SK-N-SH treated with all-trans-retinoic acid at 6 μM for 48 hours (cell line): Measurements from ENCODE around the gene TPK1.

Experiments
- ATAC-seq: fragments of 200-7000 bp; cut with Tn5 transposase; 3 replicates; pipeline ENCODE4 v1.9.1; 2020; ENCODE audit warnings: mild to moderate bottlenecking, moderate library complexity
- ARNTL ChIP-seq: fragments of 450-650 bp; formaldehyde crosslinking; IDR thresholded peaks from 2 replicates; pipeline ENCODE4 v1.5.0; 2020; ENCODE audit warnings: low read depth, mild to moderate bottlenecking, moderate library complexity, borderline replicate concordance
- CREB5 ChIP-seq: fragments of 250-450 bp; sonication (Bioruptor Pico); IDR thresholded peaks from 2 replicates; pipeline ENCODE4 v1.5.1; 2020; ENCODE audit warnings: low read depth, mild to moderate bottlenecking, moderate library complexity
- CSDC2 ChIP-seq: fragments of 250-450 bp; sonication (Bioruptor Pico); IDR thresholded peaks from 2 replicates; pipeline ENCODE4 v1.5.0; 2020; ENCODE audit warnings: mild to moderate bottlenecking, moderate library complexity
- ESRRG ChIP-seq: fragments of 250-450 bp; sonication (Bioruptor Pico); IDR thresholded peaks from 2 replicates; pipeline ENCODE4 v1.6.1; 2021; ENCODE audit warnings: mild to moderate bottlenecking
- GLIS3 ChIP-seq: fragments of 250-450 bp; sonication (Bioruptor Pico); IDR thresholded peaks from 2 replicates; pipeline ENCODE4 v1.5.0; 2020; ENCODE audit warnings: mild to moderate bottlenecking, moderate library complexity
- ISL1 ChIP-seq: fragments of 250-450 bp; sonication (Bioruptor Pico); IDR thresholded peaks from 2 replicates; pipeline ENCODE4 v2.1.2; 2022; ENCODE audit warnings: mild to moderate bottlenecking, moderate library complexity
- OSR1 ChIP-seq: fragments of 250-450 bp; sonication (Bioruptor Pico); IDR thresholded peaks from 2 replicates; pipeline ENCODE4 v1.8.0; 2022; ENCODE audit warnings: moderate library complexity, mild to moderate bottlenecking, inconsistent platforms
- PPARA ChIP-seq: fragments of 250-450 bp; sonication (Bioruptor Pico); IDR thresholded peaks from 2 replicates; pipeline ENCODE4 v1.5.0; 2020; ENCODE audit warnings: mild to moderate bottlenecking, borderline replicate concordance
- RARB ChIP-seq: fragments of 250-450 bp; sonication (Bioruptor Pico); IDR thresholded peaks from 2 replicates; pipeline ENCODE4 v1.8.0; 2021; ENCODE audit warnings: mild to moderate bottlenecking, moderate library complexity
- SNAI2 ChIP-seq: fragments of 250-450 bp; sonication (Bioruptor Pico); IDR thresholded peaks from 2 replicates; pipeline ENCODE4 v1.5.0; 2020; ENCODE audit warnings: mild to moderate bottlenecking, moderate library complexity
- TCF4 ChIP-seq: fragments of 250-450 bp; sonication (Bioruptor Pico); IDR thresholded peaks from 2 replicates; pipeline ENCODE4 v1.8.0; 2021; ENCODE audit warnings: mild to moderate bottlenecking, moderate library complexity, borderline replicate concordance
- TOX ChIP-seq: fragments of 250-450 bp; sonication (Bioruptor Pico); IDR thresholded peaks from 2 replicates; pipeline ENCODE4 v1.8.0; 2021; ENCODE audit warnings: mild to moderate bottlenecking, moderate library complexity, borderline replicate concordance
- ZC3H10 ChIP-seq: fragments of 250-450 bp; sonication (Bioruptor Pico); IDR thresholded peaks from 2 replicates; pipeline ENCODE4 v1.5.1; 2021; ENCODE audit warnings: mild to moderate bottlenecking, moderate library complexity
- ZFP3 ChIP-seq: fragments of 250-450 bp; sonication (Bioruptor Pico); IDR thresholded peaks from 2 replicates; pipeline ENCODE4 v1.5.0; 2020; ENCODE audit warnings: mild to moderate bottlenecking, moderate library complexity
- ZFP30 ChIP-seq: fragments of 450-650 bp; formaldehyde crosslinking; IDR thresholded peaks from 2 replicates; pipeline ENCODE4 v1.5.0; 2022; ENCODE audit warnings: mild to moderate bottlenecking, moderate library complexity
- ZNF565 ChIP-seq: fragments of 450-650 bp; formaldehyde crosslinking; conservative IDR thresholded peaks from 2 replicates; pipeline ENCODE4 v1.5.0; 2020; ENCODE audit warnings: low read depth, mild to moderate bottlenecking, moderate library complexity
- ZNF70 ChIP-seq: fragments of 450-650 bp; formaldehyde crosslinking; IDR thresholded peaks from 2 replicates; pipeline ENCODE4 v1.5.0; 2020; ENCODE audit warnings: mild to moderate bottlenecking, moderate library complexity
- ZNF8 ChIP-seq: fragments of 450-650 bp; formaldehyde crosslinking; IDR thresholded peaks from 2 replicates; pipeline ENCODE4 v1.5.0; 2020; ENCODE audit warnings: mild to moderate bottlenecking, moderate library complexity
- TF ChIP-seq, protein P1 (sequence below): fragments of 250-450 bp; sonication (Bioruptor Pico); IDR thresholded peaks from 2 replicates; pipeline ENCODE4 v1.5.1; 2021; ENCODE audit warnings: mild to moderate bottlenecking, moderate library complexity
- TF ChIP-seq, protein P2 (sequence below): fragments of 250-450 bp; sonication (Bioruptor Pico); IDR thresholded peaks from 2 replicates; pipeline ENCODE4 v1.8.0; 2021; ENCODE audit warnings: low read depth, mild to moderate bottlenecking, moderate library complexity, borderline replicate concordance

Gene TPK1

GRCh38 chr7:144656965-144657517 lies 178.8 kb downstream of the TPK1 start:
- TF ChIP-seq CSDC2 (CRISPR knock-in tag) = no peak
- TF ChIP-seq ISL1 (CRISPR knock-in tag) = no peak
- no peak for TF ChIP-seq SNAI2
- no peak for TF ChIP-seq TCF4 (CRISPR knock-in tag)
- TF ChIP-seq ZC3H10 = no peak
- no peak for TF ChIP-seq ZFP3 (CRISPR knock-in tag)
- no peak for TF ChIP-seq ZNF70
- no peak for TF ChIP-seq OSR1
- no peak for TF ChIP-seq ZFP30 (CRISPR knock-in tag)
- TF ChIP-seq, protein P1, sequence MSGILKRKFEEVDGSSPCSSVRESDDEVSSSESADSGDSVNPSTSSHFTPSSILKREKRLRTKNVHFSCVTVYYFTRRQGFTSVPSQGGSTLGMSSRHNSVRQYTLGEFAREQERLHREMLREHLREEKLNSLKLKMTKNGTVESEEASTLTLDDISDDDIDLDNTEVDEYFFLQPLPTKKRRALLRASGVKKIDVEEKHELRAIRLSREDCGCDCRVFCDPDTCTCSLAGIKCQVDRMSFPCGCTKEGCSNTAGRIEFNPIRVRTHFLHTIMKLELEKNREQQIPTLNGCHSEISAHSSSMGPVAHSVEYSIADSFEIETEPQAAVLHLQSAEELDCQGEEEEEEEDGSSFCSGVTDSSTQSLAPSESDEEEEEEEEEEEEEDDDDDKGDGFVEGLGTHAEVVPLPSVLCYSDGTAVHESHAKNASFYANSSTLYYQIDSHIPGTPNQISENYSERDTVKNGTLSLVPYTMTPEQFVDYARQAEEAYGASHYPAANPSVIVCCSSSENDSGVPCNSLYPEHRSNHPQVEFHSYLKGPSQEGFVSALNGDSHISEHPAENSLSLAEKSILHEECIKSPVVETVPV = no peak
- ATAC-seq = no peak

GRCh38 chr7:144653449-144653848 lies 182.4 kb downstream of the TPK1 start:
- ATAC-seq = no peak
- TF ChIP-seq TOX (CRISPR knock-in tag) (no peak), OSR1 (no peak), CSDC2 (CRISPR knock-in tag) (no peak), ARNTL (CRISPR knock-in tag) (no peak), ZNF8 (CRISPR knock-in tag) (no peak), ZFP30 (CRISPR knock-in tag) (no peak), ZNF565 (CRISPR knock-in tag) (no peak), SNAI2 (no peak), PPARA (CRISPR knock-in tag) (no peak), TCF4 (CRISPR knock-in tag) (no peak), CREB5 (no peak), ISL1 (CRISPR knock-in tag) (no peak), ZFP3 (CRISPR knock-in tag) (no peak)
- TF ChIP-seq, protein P2, sequence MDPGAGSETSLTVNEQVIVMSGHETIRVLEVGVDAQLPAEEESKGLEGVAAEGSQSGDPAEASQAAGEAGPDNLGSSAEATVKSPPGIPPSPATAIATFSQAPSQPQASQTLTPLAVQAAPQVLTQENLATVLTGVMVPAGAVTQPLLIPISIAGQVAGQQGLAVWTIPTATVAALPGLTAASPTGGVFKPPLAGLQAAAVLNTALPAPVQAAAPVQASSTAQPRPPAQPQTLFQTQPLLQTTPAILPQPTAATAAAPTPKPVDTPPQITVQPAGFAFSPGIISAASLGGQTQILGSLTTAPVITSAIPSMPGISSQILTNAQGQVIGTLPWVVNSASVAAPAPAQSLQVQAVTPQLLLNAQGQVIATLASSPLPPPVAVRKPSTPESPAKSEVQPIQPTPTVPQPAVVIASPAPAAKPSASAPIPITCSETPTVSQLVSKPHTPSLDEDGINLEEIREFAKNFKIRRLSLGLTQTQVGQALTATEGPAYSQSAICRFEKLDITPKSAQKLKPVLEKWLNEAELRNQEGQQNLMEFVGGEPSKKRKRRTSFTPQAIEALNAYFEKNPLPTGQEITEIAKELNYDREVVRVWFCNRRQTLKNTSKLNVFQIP (CRISPR knock-in tag) = no peak
- TF ChIP-seq, protein P1 = no peak

DNA sequence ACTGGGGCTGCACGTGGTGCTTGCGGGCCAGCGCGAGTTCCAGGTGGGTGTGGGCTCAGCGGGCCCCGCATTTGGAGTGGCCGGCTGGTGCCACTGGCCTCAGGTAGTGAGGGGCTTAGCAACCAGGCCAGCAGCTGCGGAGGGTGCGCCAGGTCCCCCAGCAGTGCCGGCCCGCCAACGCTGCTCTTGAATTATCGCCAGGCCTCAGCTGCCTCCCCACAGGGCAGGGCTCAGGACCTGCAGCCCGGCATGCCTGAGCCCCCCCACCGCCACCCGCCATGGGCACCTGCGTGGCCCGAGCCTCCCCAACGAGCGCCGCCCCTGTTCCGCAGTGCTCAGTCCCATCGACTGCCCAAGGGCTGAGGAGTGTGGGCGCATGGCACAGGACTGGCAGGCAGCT lies 185.4 kb downstream of the TPK1 start:
- no peak for ATAC-seq
- TF ChIP-seq ZNF565 (CRISPR knock-in tag) = no peak
- TF ChIP-seq CSDC2 (CRISPR knock-in tag) = no peak
- no peak for TF ChIP-seq ARNTL (CRISPR knock-in tag)

- no peak for ATAC-seq
- TF ChIP-seq ZFP3 (CRISPR knock-in tag) = no peak
- TF ChIP-seq PPARA (CRISPR knock-in tag) = no peak
- TF ChIP-seq ZFP30 (CRISPR knock-in tag) = no peak
- TF ChIP-seq ARNTL (CRISPR knock-in tag) = no peak
- TF ChIP-seq TCF4 (CRISPR knock-in tag) = no peak
- TF ChIP-seq RARB (CRISPR knock-in tag) = no peak
- no peak for TF ChIP-seq OSR1
- TF ChIP-seq ESRRG = no peak
- no peak for TF ChIP-seq ZNF565 (CRISPR knock-in tag)
- TF ChIP-seq, protein P2 (CRISPR knock-in tag) = no peak
- TF ChIP-seq CREB5 = no peak
- TF ChIP-seq GLIS3 (CRISPR knock-in tag) = no peak
- TF ChIP-seq TOX (CRISPR knock-in tag) = no peak
- no peak for TF ChIP-seq ZC3H10
- no peak for TF ChIP-seq ZNF70
Observed at GRCh38 chr7:144649120-144649519, 186.7 kb downstream of the TPK1 start.
